ENCODE data around the gene ZNF408.

Gene ZNF408

GRCh38 chr11:46727952-46728658 is 27.3 kb downstream of the ZNF408 start:
- DNase-seq (ENCODE audit: low read depth): no peak

GRCh38 chr11:46728659-46729040 is 27.8 kb downstream of the ZNF408 start:
- no peak for DNase-seq (ENCODE audit: low read depth)

GRCh38 chr11:46729110-46730027 is 28.5 kb downstream of the ZNF408 start:
- no peak for DNase-seq (ENCODE audit: low read depth)

GRCh38 chr11:46731545-46731944 is 30.7 kb downstream of the ZNF408 start:
- DNase-seq (ENCODE audit: low read depth): no peak

- DNase-seq (ENCODE audit: low read depth): no peak
These were observed 32.4 kb downstream of the ZNF408 start for GRCh38 chr11:46733234-46733633.

- no peak for DNase-seq (ENCODE audit: low read depth)
These were observed 35.3 kb downstream of the ZNF408 start for GRCh38 chr11:46736146-46736545.

- DNase-seq (ENCODE audit: low read depth): peak; percentile 24
These were observed 35.8 kb downstream of the ZNF408 start for GRCh38 chr11:46736615-46737014.

GRCh38 chr11:46737699-46738098 is 36.9 kb downstream of the ZNF408 start:
- DNase-seq (ENCODE audit: low read depth): no peak

- DNase-seq (ENCODE audit: low read depth): no peak
These were observed 38.1 kb downstream of the ZNF408 start for GRCh38 chr11:46738887-46739286.

- DNase-seq (ENCODE audit: low read depth): no peak
These were observed 41.0 kb downstream of the ZNF408 start for GRCh38 chr11:46741600-46742484.

- DNase-seq (ENCODE audit: low read depth): no peak
These were observed 42.2 kb downstream of the ZNF408 start for GRCh38 chr11:46743043-46743442.

GRCh38 chr11:46743693-46744339 is 43.0 kb downstream of the ZNF408 start:
- DNase-seq (ENCODE audit: low read depth): no peak

- DNase-seq (ENCODE audit: low read depth): no peak
These were observed 44.5 kb downstream of the ZNF408 start for GRCh38 chr11:46745328-46745727.

- no peak for DNase-seq (ENCODE audit: low read depth)
These were observed 45.2 kb downstream of the ZNF408 start for GRCh38 chr11:46745995-46746394.

- no peak for DNase-seq (ENCODE audit: low read depth)
These were observed 46.3 kb downstream of the ZNF408 start for GRCh38 chr11:46747150-46747549.

All from GM04504 (cell line).